CD4-positive, alpha-beta T cell treated with Interleukin-21 for 1 hour (primary cell): ENCODE data around the gene PGAM2.

Experiments
- DNase-seq: peaks from one replicate; pipeline ENCODE4 v3.0.0-alpha.2; 2020

Gene PGAM2

GRCh38 chr7:44082541-44083207 lies 17.3 kb upstream of the PGAM2 start:
- peak; percentile 99 for DNase-seq

GRCh38 chr7:44081266-44081748 lies 15.9 kb upstream of the PGAM2 start:
- DNase-seq = peak; percentile 50

- no peak for DNase-seq
Observed at GRCh38 chr7:44080686-44081265, 15.4 kb upstream of the PGAM2 start.

GRCh38 chr7:44080118-44080517 lies 14.8 kb upstream of the PGAM2 start:
- no peak for DNase-seq

- DNase-seq = no peak
Observed at GRCh38 chr7:44079331-44080021, 14.1 kb upstream of the PGAM2 start.

GRCh38 chr7:44078521-44078920 lies 13.2 kb upstream of the PGAM2 start:
- no peak for DNase-seq

- DNase-seq = no peak
Observed at GRCh38 chr7:44077681-44078091, 12.3 kb upstream of the PGAM2 start.

GRCh38 chr7:44077061-44077460 lies 11.7 kb upstream of the PGAM2 start:
- DNase-seq = no peak

GRCh38 chr7:44076101-44076895 lies 10.9 kb upstream of the PGAM2 start:
- no peak for DNase-seq

- no peak for DNase-seq
Observed at GRCh38 chr7:44075296-44076075, 10.1 kb upstream of the PGAM2 start.

- no peak for DNase-seq
Observed at GRCh38 chr7:44074349-44074695, 9.0 kb upstream of the PGAM2 start.

- DNase-seq = peak; percentile 55
Observed at GRCh38 chr7:44073664-44074348, 8.4 kb upstream of the PGAM2 start.

- DNase-seq = peak; percentile 34
Observed at GRCh38 chr7:44072364-44073231, 7.2 kb upstream of the PGAM2 start.

- no peak for DNase-seq
Observed at GRCh38 chr7:44071726-44072363, 6.5 kb upstream of the PGAM2 start.

GRCh38 chr7:44068054-44068453 lies 2.7 kb upstream of the PGAM2 start:
- DNase-seq = no peak

GRCh38 chr7:44067064-44067951 lies 1.9 kb upstream of the PGAM2 start:
- no peak for DNase-seq

GRCh38 chr7:44066494-44067063 lies 1.2 kb upstream of the PGAM2 start:
- no peak for DNase-seq

- DNase-seq = no peak
Observed at GRCh38 chr7:44066111-44066460, 719 bp upstream of the PGAM2 start.

GRCh38 chr7:44064791-44065430 lies 456 bp downstream of the PGAM2 start:
- DNase-seq = no peak
